Natural killer cell treated with Interleukin-12 subunit alpha and Interleukin-12 subunit beta and Interleukin-15 and Interleukin-18, amount 100 ng/mL, for 72 hours (primary cell): ENCODE data around the gene NEK6. TPM values are rescaled to one million over a fixed set of nuclear protein-coding genes. Genes with fewer than 3 reads are reported as not detected.

Source experiments
- ATAC-seq, 2 donors: fragments of 150-1000 bp; cut with Tn5 transposase in 1 of 2; sonication (Bioruptor Pico), chemical (Tn5 transposase) in 1 of 2; 2 replicates each; pipeline ENCODE4 v1.10.0; 2021
- DNase-seq: peaks from one replicate; pipeline ENCODE4 v3.0.0; 2022; ENCODE audit warnings: low spot score
- H3K27ac Mint-ChIP-seq, 2 donors: 1 replicate in 1 of 2; 2 replicates in 1 of 2; pipeline ENCODE4 v1.8.0; 2022; ENCODE audit warnings: mixed read lengths in 2 of 2, mild to moderate bottlenecking in 1 of 2, moderate library complexity in 1 of 2
- H3K27me3 Mint-ChIP-seq, 2 donors: 1 replicate in 1 of 2; 2 replicates in 1 of 2; pipeline ENCODE4 v1.8.0; 2022; ENCODE audit warnings: mixed read lengths in 2 of 2
- H3K36me3 Mint-ChIP-seq: one replicate; pipeline ENCODE4 v1.8.0; 2022; ENCODE audit warnings: mixed read lengths
- H3K4me1 Mint-ChIP-seq, 2 donors: 1 replicate in 1 of 2; 2 replicates in 1 of 2; pipeline ENCODE4 v1.8.0; 2022; ENCODE audit warnings: low read depth in 2 of 2, mixed read lengths in 2 of 2, mild to moderate bottlenecking in 1 of 2
- H3K4me3 Mint-ChIP-seq: one replicate; pipeline ENCODE4 v1.8.0; 2022; ENCODE audit warnings: mixed read lengths
- H3K9me3 Mint-ChIP-seq: 2 replicates; pipeline ENCODE4 v1.8.0; 2022; ENCODE audit warnings: mixed read lengths
- total RNA-seq, 2 donors: library from RNA; stranded (reverse); gene quantifications; one replicate each; pipeline ENCODE4 v1.2.3, GENCODE V29; 2022

NEK6 gene
- total RNA-seq, 2 donors from 2014 or later: 11.4 to 38.7 TPM

GRCh38 chr9:124339603-124340146 is 81.9 kb downstream of the NEK6 start:
- Mint-ChIP-seq H3K9me3 (no peaks in the 10 kb centered on the region), H3K4me3 (no peak overlapping the region), H3K27ac (no peak overlapping the region), H3K4me1 (peaks cover 0 to 2% of the 10 kb centered on the region in 2 donors), H3K36me3 (no peaks in the 10 kb centered on the region), H3K27me3 (no peaks in the 10 kb centered on the region)
- ATAC-seq (no peak), DNase-seq (no peak)

GRCh38 chr9:124340219-124341069 is 82.7 kb downstream of the NEK6 start:
- Mint-ChIP-seq H3K4me1 (peaks cover 0 to 2% of the 10 kb centered on the region in 2 donors), H3K36me3 (no peaks in the 10 kb centered on the region), H3K9me3 (no peaks in the 10 kb centered on the region), H3K4me3 (no peak overlapping the region), H3K27ac (no peak overlapping the region), H3K27me3 (no peaks in the 10 kb centered on the region)
- DNase-seq: no peak
- no peak for ATAC-seq

- no peak overlapping the region for H3K4me3 Mint-ChIP-seq
- no peaks in the 10 kb centered on the region for H3K9me3 Mint-ChIP-seq
- H3K27me3 Mint-ChIP-seq: no peaks in the 10 kb centered on the region
- no peaks in the 10 kb centered on the region for H3K36me3 Mint-ChIP-seq
- no peak for ATAC-seq
- DNase-seq: no peak
- no peak overlapping the region for H3K27ac Mint-ChIP-seq
- peaks cover 0 to 2% of the 10 kb centered on the region in 2 donors for H3K4me1 Mint-ChIP-seq
Observed at GRCh38 chr9:124341455-124342170, 83.9 kb downstream of the NEK6 start.

GRCh38 chr9:124342402-124342775 is 84.6 kb downstream of the NEK6 start:
- ATAC-seq (no peak), DNase-seq (no peak)
- H3K4me3 Mint-ChIP-seq: no peak overlapping the region
- peaks cover 0 to 2% of the 10 kb centered on the region in 2 donors for H3K4me1 Mint-ChIP-seq
- no peaks in the 10 kb centered on the region for H3K27me3 Mint-ChIP-seq
- no peaks in the 10 kb centered on the region for H3K36me3 Mint-ChIP-seq
- no peak overlapping the region for H3K27ac Mint-ChIP-seq
- H3K9me3 Mint-ChIP-seq: no peaks in the 10 kb centered on the region

GRCh38 chr9:124342776-124343485 is 85.2 kb downstream of the NEK6 start:
- Mint-ChIP-seq H3K27ac (no peak overlapping the region), H3K27me3 (no peaks in the 10 kb centered on the region), H3K9me3 (no peaks in the 10 kb centered on the region), H3K4me1 (peaks cover 0 to 2% of the 10 kb centered on the region in 2 donors), H3K4me3 (no peak overlapping the region), H3K36me3 (no peaks in the 10 kb centered on the region)
- DNase-seq (no peak), ATAC-seq (no peak)

GRCh38 chr9:124343533-124344290 is 86.0 kb downstream of the NEK6 start:
- Mint-ChIP-seq H3K27me3 (no peaks in the 10 kb centered on the region), H3K4me1 (peaks cover 0 to 2% of the 10 kb centered on the region in 2 donors), H3K4me3 (no peak overlapping the region), H3K9me3 (no peaks in the 10 kb centered on the region), H3K27ac (no peak overlapping the region), H3K36me3 (no peaks in the 10 kb centered on the region)
- ATAC-seq (no peak), DNase-seq (no peak)

GRCh38 chr9:124344291-124345050 is 86.7 kb downstream of the NEK6 start:
- Mint-ChIP-seq H3K27ac (no peak overlapping the region), H3K27me3 (no peaks in the 10 kb centered on the region), H3K36me3 (no peaks in the 10 kb centered on the region), H3K4me1 (peaks cover 0 to 2% of the 10 kb centered on the region in 2 donors), H3K4me3 (no peak overlapping the region), H3K9me3 (no peaks in the 10 kb centered on the region)
- DNase-seq: no peak
- ATAC-seq: no peak

- DNase-seq (no peak), ATAC-seq (no peak)
- no peaks in the 10 kb centered on the region for H3K9me3 Mint-ChIP-seq
- no peaks in the 10 kb centered on the region for H3K36me3 Mint-ChIP-seq
- no peak overlapping the region for H3K4me3 Mint-ChIP-seq
- peaks cover 0 to 2% of the 10 kb centered on the region in 2 donors for H3K4me1 Mint-ChIP-seq
- H3K27ac Mint-ChIP-seq: no peak overlapping the region
- H3K27me3 Mint-ChIP-seq: no peaks in the 10 kb centered on the region
Observed at GRCh38 chr9:124345063-124345462, 87.3 kb downstream of the NEK6 start.

GRCh38 chr9:124345751-124346281 is 88.1 kb downstream of the NEK6 start:
- Mint-ChIP-seq H3K27ac (no peak overlapping the region), H3K9me3 (no peaks in the 10 kb centered on the region), H3K27me3 (no peaks in the 10 kb centered on the region), H3K4me3 (no peak overlapping the region), H3K36me3 (no peaks in the 10 kb centered on the region), H3K4me1 (peaks cover 0 to 2% of the 10 kb centered on the region in 2 donors)
- DNase-seq (no peak), ATAC-seq (no peak)

GRCh38 chr9:124346347-124347163 is 88.8 kb downstream of the NEK6 start:
- DNase-seq: peak; percentile 55
- Mint-ChIP-seq H3K27me3 (no peaks in the 10 kb centered on the region), H3K4me1 (peaks cover 0 to 2% of the 10 kb centered on the region in 2 donors), H3K4me3 (no peak overlapping the region), H3K9me3 (no peaks in the 10 kb centered on the region), H3K27ac (no peak overlapping the region), H3K36me3 (no peaks in the 10 kb centered on the region)
- ATAC-seq: no peak

GRCh38 chr9:124347206-124347967 is 89.6 kb downstream of the NEK6 start:
- Mint-ChIP-seq H3K27ac (no peak overlapping the region), H3K27me3 (no peaks in the 10 kb centered on the region), H3K36me3 (no peaks in the 10 kb centered on the region), H3K9me3 (no peaks in the 10 kb centered on the region), H3K4me1 (peaks cover 0 to 2% of the 10 kb centered on the region in 2 donors), H3K4me3 (no peak overlapping the region)
- ATAC-seq (no peak), DNase-seq (peak; percentile 44)
